ENCODE results near the gene SSB.

DNA sequence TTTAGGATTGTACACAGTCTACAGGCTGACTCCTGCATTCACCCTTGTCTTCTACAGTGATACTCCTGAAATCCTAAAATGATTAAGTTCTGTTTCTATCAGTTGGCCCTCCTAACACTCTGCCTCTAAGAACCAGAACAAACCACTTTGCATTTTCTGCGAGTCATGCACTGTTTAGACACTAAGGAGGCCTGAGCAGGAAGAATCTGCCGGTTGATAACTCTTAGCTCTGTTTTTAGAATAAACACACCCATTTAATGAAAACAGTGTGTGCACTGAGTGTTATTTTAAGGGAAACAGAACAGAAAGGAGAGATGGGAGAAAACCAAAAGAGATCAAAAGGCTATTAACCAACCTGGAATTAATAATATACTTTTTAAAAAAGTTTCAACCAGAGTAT lies 22.9 kb upstream of the SSB start:
- TF ChIP-seq CTCF (IDR thresholded peaks at IDR 0.05) (no peak), POLR2A (IDR thresholded peaks at IDR 0.05) (no peak)

Measured in testis (tissue), 2 donors.